OCI-M2 (cell line): ENCODE data around the gene AFP.
"Not testable (repeated sequence)": the region's sequence is repeated elsewhere in the genome, so short reads cannot be mapped to it uniquely, and the experiment has no call there.

ENCODE experiments used
- DNase-seq: peaks from one replicate; lab custom pipeline; 2025; ENCODE audit not compliant: unreplicated experiment; lab: John Stamatoyannopoulos, UW

The AFP gene

GRCh38 chr4:73435984-73436383, at the start of gene AFP:
AFP (plus strand) TSS chr4:73436221; CDS start chr4:73436263, 42 bp downstream.
- DNase-seq: no peak

- no peak for DNase-seq
Measured at GRCh38 chr4:73387552-73387951, 48.5 kb upstream of the AFP start.

GRCh38 chr4:73388887-73389286, 47.1 kb upstream of the AFP start:
- no peak for DNase-seq

- DNase-seq: not testable (repeated sequence)
Measured at GRCh38 chr4:73389663-73390062, 46.4 kb upstream of the AFP start.

GRCh38 chr4:73391774-73392173, 44.2 kb upstream of the AFP start:
- no peak for DNase-seq

GRCh38 chr4:73392936-73393335, 43.1 kb upstream of the AFP start:
- DNase-seq: no peak

- DNase-seq: no peak
Measured at GRCh38 chr4:73396304-73396703, 39.7 kb upstream of the AFP start.

- DNase-seq: no peak
Measured at GRCh38 chr4:73396993-73397972, 38.7 kb upstream of the AFP start.

GRCh38 chr4:73401412-73401811, 34.6 kb upstream of the AFP start:
- no peak for DNase-seq

GRCh38 chr4:73404042-73404441, 32.0 kb upstream of the AFP start, which contains the start of gene ALB:
ALB (plus strand) TSS chr4:73404287; CDS start chr4:73404328, 41 bp downstream.
- DNase-seq: no peak

- no peak for DNase-seq
Measured at GRCh38 chr4:73404457-73404856, 31.6 kb upstream of the AFP start.

GRCh38 chr4:73405138-73405537, 30.9 kb upstream of the AFP start:
- DNase-seq: no peak

GRCh38 chr4:73406548-73406875, 29.5 kb upstream of the AFP start:
- DNase-seq: no peak

GRCh38 chr4:73407227-73407673, 28.8 kb upstream of the AFP start:
- DNase-seq: no peak

- DNase-seq: no peak
Measured at GRCh38 chr4:73408181-73408867, 27.7 kb upstream of the AFP start.

GRCh38 chr4:73409012-73409862, 26.8 kb upstream of the AFP start:
- no peak for DNase-seq

GRCh38 chr4:73409978-73410548, 26.0 kb upstream of the AFP start:
- DNase-seq: no peak

GRCh38 chr4:73410916-73411730, 24.9 kb upstream of the AFP start:
- no peak for DNase-seq

GRCh38 chr4:73411731-73412414, 24.1 kb upstream of the AFP start:
- DNase-seq: no peak
